K562 (cell line): ENCODE results near the gene PNMT. TPM values are rescaled to one million over a fixed set of nuclear protein-coding genes. Genes with fewer than 3 reads are reported as not detected.

Experiments
- ATAC-seq: fragments of 200-7000 bp; cut with Tn5 transposase; 3 replicates; pipeline ENCODE4 v1.9.1; 2020; ENCODE audit warnings: moderate library complexity
- BruUV-seq: library from RNA; stranded (reverse); fragments of 400-500 nt; replicated peaks from 2 replicates; lab custom pipeline; 2021; lab: Mats Ljungman, UMichigan
- CTCF ChIA-PET: fragments of 300-600 bp; formaldehyde crosslinking; extraction: SDS; loops from one replicate; lab custom pipeline; 2021; ENCODE audit warnings: low intra/inter-chr PET ratio; lab: Yijun Ruan, JAX
- POLR2A ChIA-PET: fragments of 300-600, 350-650 bp; sonication (Branson Sonifier 250); formaldehyde crosslinking; extraction: SDS; loops from one replicate; lab custom pipeline; 2021; ENCODE audit warnings: antibody characterized with exemption, inconsistent platforms; lab: Yijun Ruan, JAX
- DNase-seq, 4 experiments: peaks; one replicate each; pipeline versions ENCODE4 v3.0.0 to v3.0.0-alpha.2; 2011 to 2018; ENCODE audit warnings: low spot score in 3 of 4, mixed read lengths in 3 of 4; ENCODE audit errors: extremely low read depth in 1 of 4
- FAIRE-seq: peaks from 2 replicates; lab custom pipeline; 2011; peaks lifted over from hg19 to GRCh38; lab: Jason Lieb, UNC
- H2AFZ ChIP-seq: 2 replicates; pipeline ENCODE4 v1.6.0; 2011; ENCODE audit warnings: low read depth, low read length, control low read depth, inconsistent platforms
- H3K27ac ChIP-seq: fragments of 200-600 bp; 3 replicates; pipeline ENCODE4 v1.8.0; 2011; ENCODE audit warnings: low read depth, mild to moderate bottlenecking, control low read depth, inconsistent platforms, low read length, moderate library complexity, mixed read lengths; ENCODE audit errors: extremely low read depth
- H3K27me3 ChIP-seq, 2 experiments: fragments of 300-600 bp in 1 of 2; 2 replicates in 1 of 2; 3 replicates in 1 of 2; pipeline versions ENCODE4 v1.6.0 to v1.8.0; 2011; ENCODE audit warnings: inconsistent platforms in 2 of 2, low read length in 2 of 2, mild to moderate bottlenecking in 1 of 2, mixed read lengths in 1 of 2, moderate library complexity in 1 of 2; ENCODE audit not compliant: control insufficient read depth in 2 of 2, insufficient read depth in 2 of 2
- H3K36me3 ChIP-seq: fragments of 300-600 bp; 3 replicates; pipeline ENCODE4 v1.8.0; 2011; ENCODE audit warnings: mild to moderate bottlenecking, low read length, inconsistent platforms; ENCODE audit not compliant: control insufficient read depth, insufficient read depth
- H3K4me1 ChIP-seq, 2 experiments: fragments of 200-600 bp in 1 of 2; replicated peaks in 1 of 2; 2 replicates in 1 of 2; 3 replicates in 1 of 2; pipeline versions ENCODE4 v1.5.1 to v1.8.0; 2011; ENCODE audit warnings: inconsistent platforms in 2 of 2, low read length in 2 of 2, mild to moderate bottlenecking in 1 of 2, mixed read lengths in 1 of 2, moderate library complexity in 1 of 2; ENCODE audit not compliant: control insufficient read depth in 2 of 2, insufficient read depth in 2 of 2
- H3K4me2 ChIP-seq: 2 replicates; pipeline ENCODE4 v1.6.1; 2011; ENCODE audit warnings: low read length, control low read depth, inconsistent platforms, mixed read lengths; ENCODE audit not compliant: insufficient read depth
- H3K4me3 ChIP-seq: fragments of 200-600 bp; sonication (generic), shearing (Covaris generic); 2 replicates; pipeline ENCODE4 v1.5.1; 2016; ENCODE audit warnings: control low read depth, inconsistent platforms
- H3K79me2 ChIP-seq: fragments of 200-600 bp; 3 replicates; pipeline ENCODE4 v1.8.0; 2011; ENCODE audit warnings: low read length, inconsistent platforms; ENCODE audit not compliant: control insufficient read depth, insufficient read depth
- H3K9ac ChIP-seq, 2 experiments: 2 replicates each; pipeline versions ENCODE4 v1.6.0 to v1.6.1; 2011; ENCODE audit warnings: low read depth in 2 of 2, low read length in 2 of 2, control low read depth in 1 of 2, inconsistent platforms in 1 of 2, mild to moderate bottlenecking in 1 of 2, mixed read lengths in 1 of 2; ENCODE audit not compliant: insufficient read depth in 1 of 2
- H3K9me1 ChIP-seq: one replicate; pipeline ENCODE4 v1.6.0; 2011; ENCODE audit warnings: inconsistent platforms, mild to moderate bottlenecking, low read length, moderate library complexity; ENCODE audit not compliant: control insufficient read depth, insufficient read depth
- H3K9me3 ChIP-seq: replicated peaks from 2 replicates; pipeline ENCODE4 v1.5.1; 2011; ENCODE audit warnings: low read depth, low read length, inconsistent platforms; ENCODE audit not compliant: control insufficient read depth, insufficient read depth
- H4K20me1 ChIP-seq: replicated peaks from 2 replicates; pipeline ENCODE4 v1.6.1; 2011; ENCODE audit warnings: low read length, inconsistent platforms, mixed read lengths; ENCODE audit not compliant: control insufficient read depth, insufficient read depth
- ARHGAP35 ChIP-seq: fragments of 450-650 bp; IDR thresholded peaks from 2 replicates; pipeline ENCODE4 v1.6.1; 2018; ENCODE audit not compliant: partially characterized antibody
- CBFB ChIP-seq: sonication (generic); formaldehyde crosslinking; IDR thresholded peaks from 2 replicates; pipeline ENCODE4 v1.4.0; 2020; ENCODE audit warnings: mild to moderate bottlenecking, missing genetic modification reagents
- DIDO1 ChIP-seq: fragments of 450-650 bp; IDR thresholded peaks from 2 replicates; pipeline ENCODE4 v1.6.1; 2016; ENCODE audit warnings: low read depth, missing biosample characterization, missing genetic modification characterization
- MCM5 ChIP-seq: fragments of 450-650 bp; IDR thresholded peaks from 2 replicates; pipeline ENCODE4 v1.6.1; 2016; ENCODE audit warnings: low read depth
- MCM7 ChIP-seq, 2 experiments: fragments of 450-650 bp; IDR thresholded peaks; 2 replicates each; pipeline ENCODE4 v1.6.1; 2016 to 2018
- NFE2L1 ChIP-seq: fragments of 450-650 bp; IDR thresholded peaks from 2 replicates; pipeline ENCODE4 v1.6.1; 2016; ENCODE audit warnings: missing genetic modification characterization, low read depth, mild to moderate bottlenecking, missing compliant biosample characterization, moderate library complexity, borderline replicate concordance
- ZNF282 ChIP-seq: sonication (generic); formaldehyde crosslinking; IDR thresholded peaks from 2 replicates; pipeline ENCODE4 v1.8.1; 2023; ENCODE audit warnings: missing genetic modification reagents
- WGBS: fragments of 100-300 bp; shearing (Covaris generic); methylation state at CpG from one replicate; pipeline ENCODE4 v1.1.6; 2016; ENCODE audit warnings: low coverage, mixed read lengths; ENCODE audit not compliant: insufficient coverage; ENCODE audit errors: missing lambda C conversion rate; 5-methylcytosine and 5-hydroxymethylcytosine counted together
- in situ Hi-C: fragments of 300-500 bp; cut with MboI; formaldehyde crosslinking; loops from 4 replicates; pipeline ENCODE4 v1.15.0; 2018; ENCODE audit warnings: inconsistent platforms, mixed read lengths
- intact Hi-C: fragments of 100-400 bp; cut with micrococcal nuclease; formaldehyde crosslinking; loops from 2 replicates; pipeline ENCODE4 v1.14.2; 2022
- polyA plus RNA-seq, 8 experiments: library from polyadenylated mRNA; depleted of rRNA in 4 of 8; stranded (reverse) in 5 of 8; unstranded in 3 of 8; fragments of >200 nt; fragmentation: Nextera tagmentation in 2 of 8; fragmentation: Illumina TruSeq in 1 of 8; extraction: Ambion mirVana in 2 of 8; extraction: Trizol in 1 of 8; gene quantifications; 2 replicates each; pipeline versions ENCODE4 v1.2.1 to v1.2.3, GENCODE V29; 2011 to 2014; ENCODE audit warnings: inconsistent platforms in 1 of 8, missing spikeins in 1 of 8
- total RNA-seq, 7 experiments: library from RNA; depleted of rRNA in 6 of 7; stranded (reverse); fragments of >200 nt in 6 of 7; fragmentation: Illumina TruSeq in 2 of 7; extraction: Trizol in 2 of 7; gene quantifications; 2 replicates each; pipeline versions ENCODE4 v1.2.1 to v1.2.3, GENCODE V29; 2011 to 2021; ENCODE audit warnings: low replicate concordance in 1 of 7
- TF ChIP-seq, protein P1 (sequence below): fragments of 150-350 bp; IDR thresholded peaks from 2 replicates; pipeline ENCODE4 v1.6.1; 2014; ENCODE audit warnings: low read depth, mild to moderate bottlenecking, low read length, borderline replicate concordance
- TF ChIP-seq, protein P2 (sequence below): fragments of 250-450 bp; sonication (Bioruptor Pico); IDR thresholded peaks from 2 replicates; pipeline ENCODE4 v1.4.0; 2020

The PNMT gene
- total and polyA plus RNA-seq, 9 of the 15 experiments (the other 6 are each of a cell fraction or from before 2014, with no cell fraction given) = 0.55 to 18.1 (median 5.8) TPM

DNA sequence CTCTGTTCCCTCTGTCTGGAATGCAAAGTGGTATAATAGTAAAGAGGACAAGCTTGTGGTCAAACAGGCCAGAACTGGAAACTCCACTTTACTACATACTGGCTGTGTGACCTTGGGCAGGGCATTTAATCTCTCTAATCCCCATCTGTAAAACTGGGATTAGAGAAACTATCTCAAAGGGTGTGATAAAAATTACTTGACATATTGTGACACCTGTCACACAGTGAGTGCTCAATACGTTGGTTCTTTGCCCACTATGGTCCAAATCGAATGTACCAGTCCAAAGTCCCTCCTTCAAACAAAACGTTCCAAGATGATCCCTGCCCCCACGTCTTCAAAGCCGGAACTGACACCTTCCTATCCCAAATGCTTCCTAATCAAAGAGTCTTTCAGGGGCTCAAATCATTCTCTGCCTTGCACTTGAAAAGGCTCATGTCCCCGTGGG is 18.9 kb downstream of the PNMT start (continued):
- TF ChIP-seq, protein P1, sequence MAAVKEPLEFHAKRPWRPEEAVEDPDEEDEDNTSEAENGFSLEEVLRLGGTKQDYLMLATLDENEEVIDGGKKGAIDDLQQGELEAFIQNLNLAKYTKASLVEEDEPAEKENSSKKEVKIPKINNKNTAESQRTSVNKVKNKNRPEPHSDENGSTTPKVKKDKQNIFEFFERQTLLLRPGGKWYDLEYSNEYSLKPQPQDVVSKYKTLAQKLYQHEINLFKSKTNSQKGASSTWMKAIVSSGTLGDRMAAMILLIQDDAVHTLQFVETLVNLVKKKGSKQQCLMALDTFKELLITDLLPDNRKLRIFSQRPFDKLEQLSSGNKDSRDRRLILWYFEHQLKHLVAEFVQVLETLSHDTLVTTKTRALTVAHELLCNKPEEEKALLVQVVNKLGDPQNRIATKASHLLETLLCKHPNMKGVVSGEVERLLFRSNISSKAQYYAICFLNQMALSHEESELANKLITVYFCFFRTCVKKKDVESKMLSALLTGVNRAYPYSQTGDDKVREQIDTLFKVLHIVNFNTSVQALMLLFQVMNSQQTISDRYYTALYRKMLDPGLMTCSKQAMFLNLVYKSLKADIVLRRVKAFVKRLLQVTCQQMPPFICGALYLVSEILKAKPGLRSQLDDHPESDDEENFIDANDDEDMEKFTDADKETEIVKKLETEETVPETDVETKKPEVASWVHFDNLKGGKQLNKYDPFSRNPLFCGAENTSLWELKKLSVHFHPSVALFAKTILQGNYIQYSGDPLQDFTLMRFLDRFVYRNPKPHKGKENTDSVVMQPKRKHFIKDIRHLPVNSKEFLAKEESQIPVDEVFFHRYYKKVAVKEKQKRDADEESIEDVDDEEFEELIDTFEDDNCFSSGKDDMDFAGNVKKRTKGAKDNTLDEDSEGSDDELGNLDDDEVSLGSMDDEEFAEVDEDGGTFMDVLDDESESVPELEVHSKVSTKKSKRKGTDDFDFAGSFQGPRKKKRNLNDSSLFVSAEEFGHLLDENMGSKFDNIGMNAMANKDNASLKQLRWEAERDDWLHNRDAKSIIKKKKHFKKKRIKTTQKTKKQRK = no peak

DNA sequence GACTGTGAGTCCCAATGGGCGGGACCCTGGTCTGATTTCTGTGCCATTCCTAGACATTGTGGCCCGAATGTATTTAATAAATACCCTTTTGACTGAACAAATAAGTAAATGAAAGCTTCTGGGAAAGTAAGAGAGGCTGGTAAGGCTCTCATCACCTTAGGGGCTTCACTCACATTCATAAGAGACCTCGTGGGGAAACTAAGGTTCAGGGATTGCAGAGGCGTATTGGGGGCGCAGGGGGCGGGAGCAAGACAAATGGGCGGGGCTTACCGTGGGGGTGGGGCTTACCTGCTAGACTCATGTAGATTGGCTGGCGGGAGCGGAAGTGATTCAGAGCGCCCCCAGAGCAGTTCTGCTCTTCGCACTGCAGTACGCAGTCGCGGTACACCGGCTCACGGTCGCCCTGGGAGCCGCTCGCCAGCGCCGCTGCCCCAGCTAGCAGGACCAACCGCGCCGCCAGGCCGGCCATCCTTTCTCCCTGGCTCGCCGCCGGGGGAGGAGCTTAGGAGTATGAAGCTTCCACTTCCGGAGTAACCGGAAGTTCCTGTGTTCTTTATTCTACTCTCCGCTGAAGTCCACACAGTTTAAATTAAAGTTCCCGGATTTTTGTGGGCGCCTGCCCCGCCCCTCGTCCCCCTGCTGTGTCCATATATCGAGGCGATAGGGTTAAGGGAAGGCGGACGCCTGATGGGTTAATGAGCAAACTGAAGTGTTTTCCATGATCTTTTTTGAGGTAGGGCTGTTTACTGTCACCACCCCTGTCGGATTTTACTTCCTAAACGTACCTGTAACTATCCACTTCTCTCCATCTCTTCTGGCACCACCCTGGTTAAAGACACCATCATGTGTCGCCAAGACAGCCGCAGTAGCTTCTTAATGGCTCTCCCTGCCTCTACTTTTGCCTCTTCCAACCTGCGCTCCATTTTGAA is 19.6 kb downstream of the PNMT start, which contains the start of gene PGAP3:
TSS of gene PGAP3 (minus strand) at position 512 of the 929 bp plus-strand sequence. CDS start at position 469, 43 bp downstream.
- 2% methylated on average over 32 of the region's 45 CpGs for WGBS
- H4K20me1 ChIP-seq = no peaks in the 10 kb centered on the region
- H3K79me2 ChIP-seq = peaks cover 7% of the 10 kb centered on the region; the same call in 2 of the 3 replicates
- POLR2A ChIA-PET = interaction anchor here (0.5 to 2.0 kb wide), 21 partner anchors 9 to 406 kb away, joined by 3 to 16 read pairs (median 3); partner anchors contain the start of gene CDK12
- CTCF ChIA-PET = interaction anchor here (0.5 to 1.3 kb wide), 2 partner anchors 66 to 287 kb away, joined by 3 to 4 read pairs; no protein-coding TSS in a partner anchor
- no peaks in the 10 kb centered on the region for H3K9me3 ChIP-seq
- peak within 1 kb of the TSS; percentile 75 to 90 for H3K9ac ChIP-seq
- peak; percentile 91 for FAIRE-seq
- BruUV-seq = TSS peak; percentile 93
- peak; percentile 94 to 97 (median 94) for DNase-seq
- peak within 1 kb of the TSS; percentile 95 for H3K4me2 ChIP-seq
- peak within 1 kb of the TSS; percentile 78 for H3K27ac ChIP-seq
- H3K4me1 ChIP-seq = peaks cover 16 to 20% of the 10 kb centered on the region in 2 experiments; a peak in 4 of 5 replicates
- ATAC-seq = peak; percentile 93
- H3K4me3 ChIP-seq = peak within 1 kb of the TSS; percentile 50
- no peaks in the 10 kb centered on the region for H3K27me3 ChIP-seq
- H3K36me3 ChIP-seq = no peaks in the 10 kb centered on the region
- intact Hi-C loops (loop anchor here (5.0 kb wide), 1 partner anchor 44 kb away; the partner anchor contains the start of gene MIEN1), in situ Hi-C loops (no loop called here)
- peak within 1 kb of the TSS; percentile 87 for H2AFZ ChIP-seq
- no peaks in the 10 kb centered on the region for H3K9me1 ChIP-seq
- TF ChIP-seq, protein P2, sequence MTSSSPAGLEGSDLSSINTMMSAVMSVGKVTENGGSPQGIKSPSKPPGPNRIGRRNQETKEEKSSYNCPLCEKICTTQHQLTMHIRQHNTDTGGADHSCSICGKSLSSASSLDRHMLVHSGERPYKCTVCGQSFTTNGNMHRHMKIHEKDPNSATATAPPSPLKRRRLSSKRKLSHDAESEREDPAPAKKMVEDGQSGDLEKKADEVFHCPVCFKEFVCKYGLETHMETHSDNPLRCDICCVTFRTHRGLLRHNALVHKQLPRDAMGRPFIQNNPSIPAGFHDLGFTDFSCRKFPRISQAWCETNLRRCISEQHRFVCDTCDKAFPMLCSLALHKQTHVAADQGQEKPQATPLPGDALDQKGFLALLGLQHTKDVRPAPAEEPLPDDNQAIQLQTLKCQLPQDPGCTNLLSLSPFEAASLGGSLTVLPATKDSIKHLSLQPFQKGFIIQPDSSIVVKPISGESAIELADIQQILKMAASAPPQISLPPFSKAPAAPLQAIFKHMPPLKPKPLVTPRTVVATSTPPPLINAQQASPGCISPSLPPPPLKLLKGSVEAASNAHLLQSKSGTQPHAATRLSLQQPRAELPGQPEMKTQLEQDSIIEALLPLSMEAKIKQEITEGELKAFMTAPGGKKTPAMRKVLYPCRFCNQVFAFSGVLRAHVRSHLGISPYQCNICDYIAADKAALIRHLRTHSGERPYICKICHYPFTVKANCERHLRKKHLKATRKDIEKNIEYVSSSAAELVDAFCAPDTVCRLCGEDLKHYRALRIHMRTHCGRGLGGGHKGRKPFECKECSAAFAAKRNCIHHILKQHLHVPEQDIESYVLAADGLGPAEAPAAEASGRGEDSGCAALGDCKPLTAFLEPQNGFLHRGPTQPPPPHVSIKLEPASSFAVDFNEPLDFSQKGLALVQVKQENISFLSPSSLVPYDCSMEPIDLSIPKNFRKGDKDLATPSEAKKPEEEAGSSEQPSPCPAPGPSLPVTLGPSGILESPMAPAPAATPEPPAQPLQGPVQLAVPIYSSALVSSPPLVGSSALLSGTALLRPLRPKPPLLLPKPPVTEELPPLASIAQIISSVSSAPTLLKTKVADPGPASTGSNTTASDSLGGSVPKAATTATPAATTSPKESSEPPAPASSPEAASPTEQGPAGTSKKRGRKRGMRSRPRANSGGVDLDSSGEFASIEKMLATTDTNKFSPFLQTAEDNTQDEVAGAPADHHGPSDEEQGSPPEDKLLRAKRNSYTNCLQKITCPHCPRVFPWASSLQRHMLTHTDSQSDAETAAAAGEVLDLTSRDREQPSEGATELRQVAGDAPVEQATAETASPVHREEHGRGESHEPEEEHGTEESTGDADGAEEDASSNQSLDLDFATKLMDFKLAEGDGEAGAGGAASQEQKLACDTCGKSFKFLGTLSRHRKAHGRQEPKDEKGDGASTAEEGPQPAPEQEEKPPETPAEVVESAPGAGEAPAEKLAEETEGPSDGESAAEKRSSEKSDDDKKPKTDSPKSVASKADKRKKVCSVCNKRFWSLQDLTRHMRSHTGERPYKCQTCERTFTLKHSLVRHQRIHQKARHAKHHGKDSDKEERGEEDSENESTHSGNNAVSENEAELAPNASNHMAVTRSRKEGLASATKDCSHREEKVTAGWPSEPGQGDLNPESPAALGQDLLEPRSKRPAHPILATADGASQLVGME (CRISPR knock-in tag) = peak; percentile 30; the same call in 1 of the 2 replicates
- no peak for TF ChIP-seq NFE2L1 (tag)
- peak; percentile 60; the same call in 1 of the 2 replicates for TF ChIP-seq DIDO1
- no peak for TF ChIP-seq CBFB (CRISPR knock-in tag)
- no peak for TF ChIP-seq MCM5
- no peak for TF ChIP-seq ZNF282 (CRISPR knock-in tag)
- TF ChIP-seq ARHGAP35 = no peak
- TF ChIP-seq MCM7 (IDR thresholded peaks at IDR 0.05) = no peak
